ENCODE results near the gene SLC25A36.

GRCh38 chr3:141021261-141021660 lies 79.6 kb downstream of the SLC25A36 start:
- TF ChIP-seq, protein P1, sequence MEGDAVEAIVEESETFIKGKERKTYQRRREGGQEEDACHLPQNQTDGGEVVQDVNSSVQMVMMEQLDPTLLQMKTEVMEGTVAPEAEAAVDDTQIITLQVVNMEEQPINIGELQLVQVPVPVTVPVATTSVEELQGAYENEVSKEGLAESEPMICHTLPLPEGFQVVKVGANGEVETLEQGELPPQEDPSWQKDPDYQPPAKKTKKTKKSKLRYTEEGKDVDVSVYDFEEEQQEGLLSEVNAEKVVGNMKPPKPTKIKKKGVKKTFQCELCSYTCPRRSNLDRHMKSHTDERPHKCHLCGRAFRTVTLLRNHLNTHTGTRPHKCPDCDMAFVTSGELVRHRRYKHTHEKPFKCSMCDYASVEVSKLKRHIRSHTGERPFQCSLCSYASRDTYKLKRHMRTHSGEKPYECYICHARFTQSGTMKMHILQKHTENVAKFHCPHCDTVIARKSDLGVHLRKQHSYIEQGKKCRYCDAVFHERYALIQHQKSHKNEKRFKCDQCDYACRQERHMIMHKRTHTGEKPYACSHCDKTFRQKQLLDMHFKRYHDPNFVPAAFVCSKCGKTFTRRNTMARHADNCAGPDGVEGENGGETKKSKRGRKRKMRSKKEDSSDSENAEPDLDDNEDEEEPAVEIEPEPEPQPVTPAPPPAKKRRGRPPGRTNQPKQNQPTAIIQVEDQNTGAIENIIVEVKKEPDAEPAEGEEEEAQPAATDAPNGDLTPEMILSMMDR (IDR thresholded peaks at IDR 0.05) = no peak
- no peak for TF ChIP-seq POLR2A (IDR thresholded peaks at IDR 0.05)
- no peak for TF ChIP-seq POLR2AphosphoS5 (IDR thresholded peaks at IDR 0.05)
- no peak for TF ChIP-seq EP300 (IDR thresholded peaks at IDR 0.05)
